HPDE6-E6E7 (cell line): Measurements from ENCODE around the gene KDM4C.
"Not testable (repeated sequence)": the region's sequence is repeated elsewhere in the genome, so short reads cannot be mapped to it uniquely, and the experiment has no call there.

Experiments
- DNase-seq: peaks from one replicate; pipeline ENCODE4 v3.0.0; 2011; ENCODE audit warnings: missing footprints; ENCODE audit errors: extremely low spot score

KDM4C gene

DNA sequence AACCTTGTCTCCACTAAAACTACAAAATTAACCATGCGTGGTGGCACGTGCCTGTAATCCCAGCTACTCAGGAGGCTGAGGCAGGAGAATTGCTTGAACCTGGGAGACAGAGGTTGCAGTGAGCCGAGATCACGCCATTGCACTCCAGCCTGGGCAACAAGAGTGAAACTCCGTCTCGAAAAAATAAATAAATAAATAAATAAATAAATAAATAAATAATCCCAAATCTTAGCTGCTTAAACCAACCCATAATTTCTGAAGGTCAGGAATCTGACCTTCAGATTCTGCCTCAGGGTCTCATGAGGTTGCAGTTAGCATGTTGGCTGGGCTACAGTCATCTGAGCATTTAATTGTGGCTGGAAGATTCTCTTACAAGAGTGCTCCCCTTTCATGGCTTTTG, 48.5 kb downstream of the KDM4C start:
- not testable (repeated sequence) for DNase-seq

DNA sequence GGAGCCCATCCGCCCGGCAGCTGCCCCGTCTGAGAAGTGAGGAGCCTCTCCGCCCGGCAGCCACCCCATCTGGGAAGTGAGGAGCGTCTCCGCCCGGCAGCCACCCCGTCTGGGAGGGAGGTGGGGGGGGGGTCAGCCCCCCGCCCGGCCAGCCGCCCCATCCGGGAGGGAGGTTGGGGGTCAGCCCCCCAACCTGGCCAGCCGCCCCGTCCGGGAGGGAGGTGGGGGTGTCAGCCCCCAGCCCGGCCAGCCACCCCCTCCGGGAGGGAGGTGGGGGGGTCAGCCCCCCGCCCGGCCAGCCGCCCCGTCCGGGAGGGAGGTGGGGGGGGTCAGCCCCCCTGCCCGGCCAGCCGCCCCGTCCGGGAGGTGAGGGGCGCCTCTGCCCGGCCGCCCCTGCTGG, 49.9 kb downstream of the KDM4C start:
- DNase-seq, result not testable (repeated sequence)

DNA sequence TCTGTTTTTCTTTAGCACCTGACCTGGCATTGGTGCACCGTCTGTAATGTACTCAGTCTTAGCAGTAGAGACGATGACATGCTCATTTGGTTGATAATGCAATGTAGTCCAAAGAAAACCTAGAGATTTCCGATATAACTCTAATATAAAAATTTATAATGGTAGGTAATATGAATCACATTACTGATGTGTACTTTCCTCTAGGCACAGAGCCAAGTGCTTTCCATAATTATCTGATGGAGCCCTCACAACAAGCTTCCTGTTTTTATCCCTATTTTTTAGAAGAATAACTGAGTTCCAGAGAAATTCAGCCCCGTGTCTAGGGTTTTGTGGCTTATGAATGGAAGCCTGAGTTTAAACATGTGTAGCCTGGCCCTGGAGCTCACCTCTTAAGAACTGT, 53.7 kb downstream of the KDM4C start:
- no peak for DNase-seq

DNA sequence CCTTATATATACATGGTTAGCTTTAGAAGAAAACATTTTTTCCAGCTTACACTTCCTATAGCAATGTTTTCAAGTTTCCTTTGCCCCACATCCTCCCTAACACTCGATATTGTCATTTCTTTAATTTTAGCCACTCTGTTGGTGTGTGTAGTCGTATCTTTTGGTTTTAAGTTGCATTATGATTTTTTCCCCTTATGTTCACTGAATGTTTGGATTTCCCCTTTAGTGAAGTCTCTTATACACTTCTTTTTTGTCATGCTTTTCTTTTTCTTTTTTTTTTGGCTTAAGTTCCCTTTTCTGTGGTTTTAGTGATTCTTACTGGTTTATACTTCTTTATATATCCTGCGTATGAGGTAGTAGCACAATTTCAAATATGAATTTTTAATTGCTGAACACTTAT, 58.8 kb downstream of the KDM4C start:
- DNase-seq, result no peak

GRCh38 chr9:6818292-6818922, 60.6 kb downstream of the KDM4C start:
- DNase-seq, result no peak

- DNase-seq, result no peak
Measured at GRCh38 chr9:6819112-6819511, 61.3 kb downstream of the KDM4C start.

DNA sequence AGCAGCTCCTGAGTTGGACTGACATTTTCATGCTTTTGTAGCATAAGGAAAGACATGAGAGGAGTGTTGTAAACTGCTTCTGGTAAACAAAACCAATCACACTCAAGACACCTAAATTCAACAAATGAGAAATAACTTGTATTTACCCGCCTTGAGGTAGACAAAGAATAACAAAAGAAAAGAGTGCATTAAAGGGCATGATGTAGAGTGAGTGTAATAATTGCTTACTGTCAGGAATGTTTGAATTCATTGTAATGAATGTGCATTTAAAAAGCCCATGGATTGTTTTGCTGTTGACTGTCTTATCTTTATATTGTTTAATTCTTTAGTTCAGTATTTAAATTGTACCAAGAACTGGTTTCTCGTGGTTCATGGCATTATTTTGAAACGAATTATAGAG, 61.8 kb downstream of the KDM4C start:
- DNase-seq, result no peak

GRCh38 chr9:6822696-6823095, 64.9 kb downstream of the KDM4C start:
- no peak for DNase-seq

GRCh38 chr9:6827439-6828145, 69.8 kb downstream of the KDM4C start:
- DNase-seq, result no peak

- DNase-seq, result peak; percentile 33
Measured at GRCh38 chr9:6829027-6829426, 71.3 kb downstream of the KDM4C start.

DNA sequence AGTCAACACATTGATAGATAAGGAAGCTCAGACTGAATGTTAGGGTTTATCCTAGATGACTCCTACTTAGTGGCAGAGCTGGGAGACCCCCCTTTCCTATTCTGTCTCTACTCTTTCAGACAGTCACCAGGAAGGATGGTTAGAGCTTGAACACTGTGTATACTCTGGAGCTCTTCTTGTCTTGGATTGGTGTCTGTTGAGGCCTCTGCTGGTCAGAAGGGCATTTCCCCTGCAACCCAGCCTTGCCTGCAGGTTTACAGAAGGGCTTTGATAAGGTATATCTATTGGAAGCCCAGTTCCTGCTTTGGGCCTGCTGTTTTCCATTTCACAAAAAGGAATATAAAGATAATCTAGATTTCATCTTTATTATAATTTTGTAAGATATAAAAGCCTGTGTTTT, 71.8 kb downstream of the KDM4C start:
- no peak for DNase-seq

GRCh38 chr9:6833518-6834192, 75.9 kb downstream of the KDM4C start:
- DNase-seq, result no peak

DNA sequence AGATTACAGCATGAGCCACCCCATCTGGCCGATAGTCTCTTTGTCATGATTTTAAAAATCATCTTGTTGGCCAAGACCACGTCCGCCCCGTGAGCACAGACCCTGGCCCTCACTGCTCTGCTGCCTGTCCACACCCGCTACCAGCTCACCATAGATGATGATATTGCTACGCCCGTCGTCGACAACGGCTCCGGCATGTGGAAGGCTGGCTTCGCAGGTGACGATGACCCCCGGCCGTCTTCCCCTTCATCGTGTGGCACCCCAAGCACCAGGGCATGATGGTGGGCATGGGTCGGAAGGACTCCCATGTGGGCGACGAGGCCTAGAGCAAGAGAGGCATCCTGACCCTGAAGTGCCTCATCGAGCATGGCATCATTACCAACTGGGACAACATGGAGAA, 76.5 kb downstream of the KDM4C start:
- no peak for DNase-seq

GRCh38 chr9:6838158-6838557, 80.4 kb downstream of the KDM4C start:
- no peak for DNase-seq

GRCh38 chr9:6842584-6842947, 84.8 kb downstream of the KDM4C start:
- DNase-seq, result no peak

DNA sequence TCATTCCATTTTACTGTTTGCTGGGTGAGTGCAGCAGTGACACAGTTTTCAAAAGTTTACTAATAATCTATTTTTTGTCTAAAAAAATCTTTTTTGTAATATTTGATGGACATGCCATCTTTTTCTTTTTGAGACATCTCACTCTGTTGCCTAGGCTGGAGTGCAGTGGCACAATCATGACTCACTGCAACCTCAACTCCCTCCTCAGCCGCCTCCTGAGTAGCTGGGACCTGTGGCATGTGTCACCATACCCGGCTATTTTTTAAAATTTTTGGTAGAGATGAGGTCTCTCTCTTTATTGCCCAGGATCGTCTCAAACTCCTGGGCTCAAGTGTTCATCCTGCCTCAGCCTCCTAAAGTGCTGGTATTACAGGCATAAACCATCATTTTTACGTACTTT, 86.0 kb downstream of the KDM4C start:
- DNase-seq, result no peak

GRCh38 chr9:6844267-6844666, 86.5 kb downstream of the KDM4C start:
- DNase-seq, result no peak

GRCh38 chr9:6845128-6845826, 87.5 kb downstream of the KDM4C start:
- DNase-seq, result no peak

DNA sequence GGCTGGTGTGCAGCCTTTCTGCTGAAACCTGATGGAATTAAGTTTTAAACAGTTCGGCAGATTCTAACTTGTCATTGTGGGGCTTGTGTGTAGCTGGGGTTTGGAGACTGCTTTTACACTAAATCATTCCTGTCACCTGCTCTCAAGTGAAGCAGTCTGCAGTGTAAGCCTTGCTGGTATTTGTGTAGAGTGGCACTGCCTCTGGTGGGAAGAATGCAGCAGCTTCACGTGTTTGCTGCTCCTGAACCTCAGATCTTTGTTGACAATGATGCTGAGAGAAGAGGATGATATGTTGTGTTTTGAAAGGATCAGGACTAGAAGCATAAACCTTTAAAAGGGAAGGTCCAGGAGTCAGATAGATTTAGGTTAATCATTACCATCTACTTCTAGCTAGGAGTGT, 88.1 kb downstream of the KDM4C start:
- DNase-seq, result no peak

- no peak for DNase-seq
Measured at GRCh38 chr9:6852243-6852963, 94.6 kb downstream of the KDM4C start.

DNA sequence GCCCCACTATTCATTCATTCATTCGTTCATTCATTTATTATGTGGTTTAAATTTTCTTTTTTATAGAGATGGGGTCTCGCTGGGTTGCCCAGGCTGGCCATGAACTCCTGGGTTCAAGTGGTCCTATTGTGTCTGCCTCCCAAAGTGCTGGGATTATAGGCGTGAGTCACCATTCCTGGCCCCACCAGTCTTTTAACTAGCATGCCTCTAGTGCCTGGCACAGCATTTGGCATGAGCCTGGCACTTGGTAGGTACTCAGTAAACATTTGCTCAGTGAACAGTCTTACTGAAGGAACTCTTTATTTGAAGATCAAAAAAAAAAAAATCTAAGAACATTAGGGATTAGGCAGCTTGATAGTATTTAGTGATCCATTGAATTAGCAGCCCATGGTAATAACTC, 98.1 kb downstream of the KDM4C start:
- DNase-seq, result no peak

GRCh38 chr9:6864102-6864501, 106.3 kb downstream of the KDM4C start:
- no peak for DNase-seq
